Measurements from ENCODE around the gene ZNF2. TPM values are rescaled to one million over a fixed set of nuclear protein-coding genes. Genes with fewer than 3 reads are reported as not detected.

ZNF2 gene
- 4.2 and 4.8 TPM in 2 replicates for total RNA-seq (2014; rRNA removed; shearing (Covaris generic))

DNA sequence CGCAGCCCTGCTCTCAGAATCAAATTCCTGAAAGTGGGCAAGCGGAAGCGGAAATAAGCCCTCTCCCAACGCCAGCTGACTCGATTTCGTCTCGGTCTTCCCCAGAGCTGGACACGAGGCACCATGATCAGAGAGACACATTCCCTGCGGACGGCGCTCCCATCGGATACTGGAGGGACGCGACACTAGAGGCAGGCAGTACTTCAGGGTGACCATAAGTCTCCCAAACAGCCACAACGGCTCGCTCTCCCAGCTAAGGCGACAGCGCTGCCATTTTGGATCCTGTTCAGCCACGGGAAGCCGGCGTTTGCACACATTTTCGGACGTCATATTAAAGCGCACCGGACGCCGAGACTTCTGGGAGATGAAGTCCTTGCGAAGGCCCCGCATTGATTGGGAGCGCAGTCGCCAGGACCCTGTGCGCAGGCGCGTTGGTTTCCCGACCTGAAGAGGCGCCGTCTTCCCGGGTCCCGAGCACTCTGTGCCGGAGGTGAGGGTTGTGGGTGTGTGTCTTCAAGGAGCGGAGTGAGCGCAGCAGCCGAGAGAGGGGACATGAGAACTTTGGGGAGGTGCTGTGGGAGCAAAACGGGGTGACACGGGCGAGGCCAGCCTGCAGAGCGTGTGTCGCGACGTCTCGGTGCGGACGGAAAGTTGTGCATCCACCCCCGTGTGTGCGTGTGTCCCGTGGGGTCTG, at the start of gene ZNF2:
ZNF2 (plus strand) TSS at position 439 of the 694 bp plus-strand sequence. CDS start 10,418 bp downstream, outside the sequence.
- Histone ChIP-seq H3K27ac (peak within 1 kb of the TSS; percentile 95), H3K9me3 (replicated peaks) (no peaks in the 10 kb centered on the region), H3K36me3 (peaks cover 2% of the 10 kb centered on the region; the same call in 1 of the 2 replicates), H3K4me1 (replicated peaks) (peaks cover 8% of the 10 kb centered on the region), H3K27me3 (replicated peaks) (no peaks in the 10 kb centered on the region), H3K4me3 (peak within 1 kb of the TSS; percentile 68)
- DNase-seq (ENCODE audit: low read depth in 1 of 2, low spot score in 2 of 2), result peak; percentile 95 to 97

DNA sequence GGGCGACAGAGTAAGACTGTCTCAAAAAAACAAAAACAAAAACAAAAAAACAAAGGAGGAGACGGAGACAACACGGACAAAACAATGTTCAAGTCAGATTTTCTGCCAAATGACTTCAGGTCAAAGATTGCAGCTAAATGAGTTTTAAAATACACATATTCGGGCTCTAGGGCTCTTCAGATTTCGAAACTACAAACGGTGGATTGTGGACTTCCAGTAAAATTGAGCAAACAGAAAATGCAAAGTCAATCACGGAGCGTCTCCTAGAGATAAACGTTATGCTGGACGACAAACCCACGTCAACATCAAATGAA, 44.6 kb upstream of the ZNF2 start:
- Histone ChIP-seq H3K36me3 (peaks cover 14% of the 10 kb centered on the region), H3K27me3 (replicated peaks) (no peaks in the 10 kb centered on the region)
- DNase-seq (ENCODE audit: low read depth in 1 of 2, low spot score in 2 of 2), result no peak

DNA sequence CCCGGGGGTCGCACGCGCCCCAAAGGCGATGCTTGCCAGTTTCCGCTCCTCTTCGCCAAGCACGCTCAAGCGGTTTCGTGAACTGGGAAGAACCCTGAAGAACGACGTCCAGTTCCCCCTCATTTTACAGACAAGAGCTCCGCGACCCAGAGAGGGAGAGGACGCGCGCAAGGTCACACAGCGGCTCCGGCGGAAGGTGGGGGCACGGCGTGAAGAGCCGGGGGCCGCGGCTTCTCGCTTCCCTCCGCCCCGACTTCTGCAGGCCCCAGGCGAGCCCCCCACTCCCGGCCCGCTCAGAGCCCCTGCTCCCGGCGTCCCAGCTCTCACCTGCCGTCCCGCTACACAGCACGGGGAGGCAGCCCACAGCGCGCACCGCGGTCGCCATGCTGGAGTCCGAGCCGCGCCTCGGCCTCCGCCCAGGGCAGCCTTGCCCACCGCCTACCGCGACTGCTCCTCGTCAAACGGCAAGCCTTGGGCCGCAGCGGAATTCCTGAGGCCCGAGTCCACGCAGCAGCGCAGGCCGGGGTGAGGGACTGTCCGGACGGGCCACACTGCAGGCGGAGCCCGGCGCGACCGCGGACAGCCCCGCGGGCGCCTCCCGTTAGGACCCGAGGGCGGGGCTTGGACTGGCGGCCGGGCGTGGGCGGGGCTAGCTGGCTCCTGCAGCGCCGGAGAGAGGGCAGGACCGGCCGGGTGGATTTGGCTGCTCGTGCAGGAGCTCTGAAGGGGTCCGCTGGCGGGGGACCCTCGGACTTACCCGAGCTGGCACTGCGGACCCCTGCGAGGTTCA, 44.0 kb upstream of the ZNF2 start, which contains the start of gene MRPS5:
MRPS5 (minus strand) TSS at position 402 of the 790 bp plus-strand sequence; CDS start at position 385, 17 bp downstream.
- Histone ChIP-seq H3K9me3 (replicated peaks) (0 out of 2 replicates have a peak, but pooled peaks cover 3% of the 10 kb centered on the region), H3K27ac (peak within 1 kb of the TSS; percentile 95), H3K27me3 (replicated peaks) (no peaks in the 10 kb centered on the region), H3K4me1 (replicated peaks) (peaks cover 8% of the 10 kb centered on the region), H3K4me3 (peak within 1 kb of the TSS; percentile 97), H3K36me3 (peaks cover 11% of the 10 kb centered on the region)
- DNase-seq (ENCODE audit: low read depth in 1 of 2, low spot score in 2 of 2), result peak; percentile 81 to 89

More for the DNA sequence above, 44.6 kb upstream of the ZNF2 start:
- H3K4me3 ChIP-seq, result peak overlapping the region; percentile 97
- H3K4me1 ChIP-seq (replicated peaks), result peaks cover 8% of the 10 kb centered on the region
- no peak overlapping the region for H3K27ac ChIP-seq
- 0 out of 2 replicates have a peak, but pooled peaks cover 3% of the 10 kb centered on the region for H3K9me3 ChIP-seq (replicated peaks)

DNA sequence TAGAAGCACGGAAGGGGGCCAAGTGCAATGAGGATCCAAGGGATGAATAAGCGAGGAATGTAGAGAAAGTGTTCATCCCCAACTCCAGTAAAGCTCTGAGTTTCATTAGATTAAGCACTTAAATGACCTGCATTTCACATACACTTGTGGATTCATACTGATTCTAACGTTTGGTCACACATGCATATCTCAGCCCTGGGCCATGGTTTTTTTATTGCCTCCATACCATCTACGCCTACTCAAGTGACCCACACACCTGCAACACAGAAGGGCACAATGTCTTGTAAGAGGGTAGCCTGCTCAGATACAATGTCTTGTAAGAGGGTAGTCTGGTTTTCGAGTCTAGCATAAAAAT, 43.4 kb upstream of the ZNF2 start:
- Histone ChIP-seq H3K27me3 (replicated peaks) (no peaks in the 10 kb centered on the region), H3K36me3 (peaks cover 10% of the 10 kb centered on the region), H3K4me3 (peak overlapping the region; percentile 97), H3K4me1 (replicated peaks) (peaks cover 8% of the 10 kb centered on the region), H3K9me3 (replicated peaks) (0 out of 2 replicates have a peak, but pooled peaks cover 3% of the 10 kb centered on the region), H3K27ac (no peak overlapping the region)
- no peak for DNase-seq (ENCODE audit: low read depth in 1 of 2, low spot score in 2 of 2)

DNA sequence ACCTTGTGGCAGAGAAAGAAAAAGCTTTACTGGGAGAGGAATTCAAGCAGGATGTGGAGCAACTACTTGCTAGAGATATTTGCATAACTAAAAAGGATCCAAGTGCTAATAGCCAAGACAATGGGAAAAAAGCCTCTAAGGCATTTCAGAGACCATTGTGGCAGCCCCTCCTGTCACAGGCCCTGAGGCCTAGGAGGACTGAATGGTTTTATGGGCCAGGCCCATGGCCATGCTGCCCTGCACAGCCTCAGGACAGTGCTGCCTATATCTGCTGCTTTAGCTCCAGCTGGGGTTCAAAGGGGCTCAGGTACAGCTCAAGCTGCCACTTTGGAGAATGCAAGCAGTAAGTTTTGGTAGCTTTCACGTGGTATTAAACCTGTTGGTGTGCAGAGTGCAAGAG, 26.9 kb upstream of the ZNF2 start:
- Histone ChIP-seq H3K27ac (no peak overlapping the region), H3K4me1 (replicated peaks) (no peaks in the 10 kb centered on the region), H3K4me3 (no peak overlapping the region), H3K27me3 (replicated peaks) (no peaks in the 10 kb centered on the region), H3K36me3 (peaks cover 6% of the 10 kb centered on the region), H3K9me3 (replicated peaks) (peaks cover 8% of the 10 kb centered on the region)
- DNase-seq (ENCODE audit: low read depth in 1 of 2, low spot score in 2 of 2), result no peak

DNA sequence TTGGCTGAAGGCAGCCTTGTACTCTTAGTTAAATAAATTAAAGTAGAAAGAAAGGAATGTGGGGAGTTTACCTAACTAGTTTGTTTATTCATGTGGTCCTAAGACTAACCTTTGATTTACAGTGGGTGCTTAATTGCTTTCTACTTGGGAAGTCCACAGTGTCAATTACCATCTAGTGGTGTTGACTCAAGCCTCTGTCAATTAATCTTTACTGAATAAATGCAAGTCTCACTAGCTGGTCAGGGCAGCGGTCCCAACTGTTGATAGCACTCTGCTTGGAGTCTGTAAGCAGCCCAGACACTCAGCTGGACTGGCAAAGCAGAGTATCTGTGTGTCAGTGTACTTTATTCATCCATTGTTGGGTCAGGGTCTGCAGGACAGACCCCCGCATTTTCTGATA, 21.8 kb upstream of the ZNF2 start:
- no peak for DNase-seq (ENCODE audit: low read depth in 1 of 2, low spot score in 2 of 2)
- Histone ChIP-seq H3K27me3 (replicated peaks) (no peaks in the 10 kb centered on the region), H3K36me3 (peaks cover 34% of the 10 kb centered on the region), H3K9me3 (replicated peaks) (peaks cover 44% of the 10 kb centered on the region), H3K4me3 (no peak overlapping the region), H3K4me1 (replicated peaks) (no peaks in the 10 kb centered on the region), H3K27ac (no peak overlapping the region)

DNA sequence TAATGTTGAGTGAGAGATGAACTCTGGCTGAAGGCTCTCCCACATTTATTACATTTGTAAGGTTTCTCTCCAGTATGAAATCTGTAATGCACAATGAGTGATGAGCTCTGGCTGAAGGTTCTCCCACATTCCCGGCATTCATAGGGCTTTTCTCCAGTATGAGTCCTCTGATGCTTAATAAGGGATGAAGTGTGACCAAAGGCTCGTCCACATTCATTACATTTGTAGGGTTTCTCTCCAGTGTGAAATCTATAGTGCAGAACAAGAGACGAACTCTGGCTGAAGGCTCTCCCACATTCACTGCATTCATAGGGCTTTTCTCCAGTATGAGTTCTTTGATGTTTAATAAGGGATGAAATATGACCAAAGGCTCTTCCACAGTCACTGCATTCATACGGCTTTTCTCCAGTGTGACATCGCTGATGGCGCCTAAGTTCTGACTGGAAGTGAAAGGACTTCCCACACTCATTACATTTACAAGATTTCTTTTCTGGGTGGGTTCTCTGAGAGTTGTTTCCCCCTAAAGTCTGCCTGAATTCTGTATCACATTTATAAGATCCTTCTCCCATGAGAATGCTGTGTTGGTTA, 16.1 kb upstream of the ZNF2 start:
- H3K9me3 ChIP-seq (replicated peaks), result peaks cover 59% of the 10 kb centered on the region
- H3K36me3 ChIP-seq, result peaks cover 76% of the 10 kb centered on the region
- H3K27me3 ChIP-seq (replicated peaks), result no peaks in the 10 kb centered on the region
- no peak overlapping the region for H3K27ac ChIP-seq
- no peak overlapping the region for H3K4me3 ChIP-seq
- DNase-seq (ENCODE audit: low read depth in 1 of 2, low spot score in 2 of 2), result no peak
- H3K4me1 ChIP-seq (replicated peaks), result no peaks in the 10 kb centered on the region

DNA sequence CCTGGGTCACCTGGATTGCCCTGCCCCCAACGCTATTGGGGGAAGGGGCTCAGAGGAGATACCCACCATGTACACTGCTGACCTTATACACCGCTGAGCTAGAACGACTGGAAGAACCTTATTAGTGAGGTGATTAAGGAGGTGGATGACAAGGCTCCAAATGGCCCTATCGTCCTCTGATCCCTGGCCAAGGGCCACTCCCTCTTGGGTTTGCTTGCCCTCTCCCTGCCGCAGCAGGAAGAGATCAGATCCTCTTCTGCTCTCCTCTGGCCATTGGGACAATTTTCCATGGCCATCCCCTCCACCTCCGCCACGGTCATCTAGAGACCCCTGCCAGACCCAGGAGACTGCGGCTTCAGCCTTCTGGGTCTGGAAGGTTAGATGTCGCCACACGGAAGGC, 7.2 kb upstream of the ZNF2 start:
- H3K27ac ChIP-seq, result no peak overlapping the region
- no peak for DNase-seq (ENCODE audit: low read depth in 1 of 2, low spot score in 2 of 2)
- peaks cover 37% of the 10 kb centered on the region for H3K36me3 ChIP-seq
- no peaks in the 10 kb centered on the region for H3K27me3 ChIP-seq (replicated peaks)
- peak overlapping the region; percentile 67 for H3K4me3 ChIP-seq
- peaks cover 13% of the 10 kb centered on the region for H3K4me1 ChIP-seq (replicated peaks)
- peaks cover 2% of the 10 kb centered on the region; the same call in 1 of the 2 replicates for H3K9me3 ChIP-seq (replicated peaks)

DNA sequence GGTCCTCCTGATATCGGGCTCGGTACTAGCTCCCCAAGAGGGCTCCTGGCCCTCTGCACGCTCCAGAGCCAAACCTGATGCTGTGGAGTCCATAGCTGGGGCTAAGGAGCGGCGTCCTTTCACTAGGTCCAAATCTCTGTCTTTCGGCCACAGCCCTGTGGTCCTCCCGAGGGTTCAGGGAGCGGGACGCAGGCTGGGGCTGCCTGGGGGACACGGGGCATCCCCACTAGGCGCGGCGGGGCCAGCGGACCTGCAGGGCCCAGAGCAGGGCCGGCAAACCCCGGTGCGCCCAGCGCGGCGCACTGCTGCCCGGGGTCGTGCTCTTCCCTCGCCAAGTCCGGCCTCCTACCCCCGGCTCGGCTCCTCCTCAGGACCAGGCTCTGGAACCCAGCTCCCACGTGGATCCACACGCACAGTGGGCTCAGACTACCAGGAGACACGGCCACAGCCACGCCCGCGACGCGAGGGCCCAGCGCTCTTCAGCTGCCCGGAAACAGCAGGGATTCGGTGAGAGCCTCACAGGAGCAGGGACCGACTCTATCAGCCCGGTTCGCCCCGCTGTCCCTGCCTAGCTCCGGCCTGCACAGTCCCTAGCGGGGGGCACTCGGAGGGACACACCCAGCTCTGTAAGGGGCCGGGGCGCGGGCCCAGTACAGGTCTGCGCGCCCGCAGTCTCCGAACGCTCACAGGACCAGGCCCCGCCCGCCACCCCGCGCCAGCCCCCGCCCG, 6.6 kb upstream of the ZNF2 start:
- Histone ChIP-seq H3K27me3 (replicated peaks) (no peaks in the 10 kb centered on the region), H3K27ac (peak overlapping the region; percentile 28; the same call in 1 of the 2 replicates), H3K4me1 (replicated peaks) (peaks cover 13% of the 10 kb centered on the region), H3K4me3 (peak overlapping the region; percentile 67), H3K36me3 (peaks cover 34% of the 10 kb centered on the region), H3K9me3 (replicated peaks) (peaks cover 2% of the 10 kb centered on the region; the same call in 1 of the 2 replicates)
- DNase-seq (ENCODE audit: low read depth in 1 of 2, low spot score in 2 of 2), result peak; percentile 43 to 58

DNA sequence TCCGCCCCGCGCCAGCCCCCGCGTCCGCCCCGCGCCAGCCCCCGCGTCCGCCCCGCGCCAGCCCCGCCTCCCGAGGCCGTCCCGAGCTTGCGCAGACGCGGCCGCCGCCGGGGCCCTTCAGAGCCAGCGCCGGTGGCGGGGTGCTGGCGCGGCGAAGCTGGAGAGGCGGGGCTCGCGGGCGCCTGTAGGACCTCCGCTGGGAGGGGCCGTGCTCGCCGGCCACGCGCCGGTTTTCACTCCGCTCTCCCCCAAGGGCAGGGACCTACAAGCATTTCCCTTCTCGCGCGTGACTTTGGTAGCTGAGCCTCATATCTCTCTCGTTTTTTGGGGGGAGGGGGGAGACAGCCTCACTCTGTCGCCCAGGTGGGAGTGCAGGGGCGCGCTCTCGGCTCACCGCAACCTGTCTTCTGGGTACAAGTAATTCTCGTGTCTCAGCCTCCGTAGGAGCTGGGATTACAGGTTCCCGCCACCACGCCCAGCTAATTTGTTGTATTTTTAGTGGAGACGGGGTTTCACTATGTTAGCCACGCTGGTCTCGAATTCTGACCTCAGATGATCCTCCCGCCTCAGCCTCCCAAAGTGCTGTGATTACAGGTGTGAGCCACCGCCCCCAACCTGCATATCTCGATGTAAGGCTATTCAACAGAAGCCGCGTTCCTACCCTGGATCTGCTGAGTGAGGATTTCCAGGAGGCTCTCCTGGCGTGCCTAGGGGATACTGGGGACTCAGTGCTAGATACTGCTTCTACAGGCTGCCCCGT, 5.7 kb upstream of the ZNF2 start, which contains the start of gene ZNF514:
ZNF514 (minus strand) TSS at position 159 of the 760 bp plus-strand sequence. CDS start 6,595 bp downstream, outside the sequence.
- peak within 1 kb of the TSS; percentile 28; the same call in 1 of the 2 replicates for H3K27ac ChIP-seq
- H3K9me3 ChIP-seq (replicated peaks), result 0 out of 2 replicates have a peak, but pooled peaks cover 2% of the 10 kb centered on the region
- peaks cover 31% of the 10 kb centered on the region for H3K36me3 ChIP-seq
- peaks cover 13% of the 10 kb centered on the region for H3K4me1 ChIP-seq (replicated peaks)
- DNase-seq (ENCODE audit: low read depth in 1 of 2, low spot score in 2 of 2), result peak; percentile 43 to 75
- H3K4me3 ChIP-seq, result peak within 1 kb of the TSS; percentile 67
- no peaks in the 10 kb centered on the region for H3K27me3 ChIP-seq (replicated peaks)

DNA sequence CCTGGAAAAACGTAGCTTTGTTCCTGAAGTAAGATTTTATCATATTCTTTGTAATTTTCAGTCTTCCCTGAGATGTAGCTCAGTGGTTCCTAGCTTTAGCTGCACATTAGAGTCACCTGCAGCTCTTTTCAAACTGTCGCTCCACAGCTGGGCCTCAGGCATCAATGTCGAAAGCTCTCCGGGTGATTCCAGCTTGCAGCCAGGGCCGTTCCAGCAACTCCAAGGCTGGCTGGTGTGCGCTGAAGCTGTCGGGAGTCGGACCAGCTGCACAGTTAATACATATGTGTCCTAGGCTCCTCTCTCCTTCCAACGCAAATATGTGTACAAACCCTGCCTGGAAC, 609 bp upstream of the ZNF2 start:
- Histone ChIP-seq H3K4me1 (replicated peaks) (peaks cover 9% of the 10 kb centered on the region), H3K4me3 (peak overlapping the region; percentile 68), H3K27ac (peak overlapping the region; percentile 95), H3K27me3 (replicated peaks) (no peaks in the 10 kb centered on the region), H3K9me3 (replicated peaks) (no peaks in the 10 kb centered on the region), H3K36me3 (peaks cover 2% of the 10 kb centered on the region; the same call in 1 of the 2 replicates)
- no peak for DNase-seq (ENCODE audit: low read depth in 1 of 2, low spot score in 2 of 2)

DNA sequence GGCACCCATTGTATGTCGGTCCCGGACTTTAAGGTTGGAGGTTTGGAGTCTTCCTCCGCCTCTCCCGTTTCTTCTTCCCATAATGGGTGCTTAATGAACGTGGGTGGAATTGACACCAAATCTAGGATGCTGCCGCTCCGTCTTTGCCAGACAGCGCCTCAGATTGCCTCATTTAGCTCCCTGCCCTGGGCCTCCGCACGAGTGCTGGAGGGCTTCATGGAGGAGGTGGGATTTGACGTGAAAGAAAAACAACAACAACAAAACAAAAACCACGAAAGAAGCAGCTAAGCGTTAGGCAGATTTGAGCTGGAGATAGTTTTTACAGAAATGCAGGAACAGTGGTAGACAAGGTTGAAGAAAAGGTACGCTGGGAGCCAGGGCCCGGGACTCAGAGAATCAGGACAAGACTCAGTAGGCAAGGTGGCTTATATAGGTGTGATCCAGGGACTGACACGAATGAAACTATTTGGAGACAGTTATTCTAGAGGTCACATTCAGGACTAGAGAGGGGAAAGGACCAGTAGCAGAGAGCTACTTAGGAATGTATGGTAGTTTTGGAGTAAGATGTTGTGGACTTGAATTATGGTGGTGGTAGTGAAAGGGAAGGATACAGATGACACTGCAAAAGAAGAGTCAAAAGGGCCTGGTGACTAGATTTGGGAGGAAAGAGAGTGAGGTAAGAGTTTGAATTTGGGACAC, 605 bp downstream of the ZNF2 start:
- Histone ChIP-seq H3K4me1 (replicated peaks) (peaks cover 8% of the 10 kb centered on the region), H3K36me3 (peaks cover 2% of the 10 kb centered on the region; the same call in 1 of the 2 replicates), H3K9me3 (replicated peaks) (no peaks in the 10 kb centered on the region), H3K4me3 (peak overlapping the region; percentile 68), H3K27ac (no peak overlapping the region), H3K27me3 (replicated peaks) (no peaks in the 10 kb centered on the region)
- DNase-seq (ENCODE audit: low read depth in 1 of 2, low spot score in 2 of 2), result no peak

Data from SJSA1 (cell line).